GM21526 (cell line): Measurements from ENCODE around the gene TOR4A.
"Not testable (repeated sequence)": the region's sequence is repeated elsewhere in the genome, so short reads cannot be mapped to it uniquely, and the experiment has no call there.

Experiments
- ATAC-seq: cut with Tn5 transposase; IDR thresholded peaks from one replicate; pipeline ENCODE4 v1.9.1; 2021; ENCODE audit warnings: moderate library complexity; ENCODE audit not compliant: unreplicated experiment, low FRiP score

TOR4A gene

GRCh38 chr9:137237759-137238726 is 39.5 kb upstream of the TOR4A start:
- ATAC-seq: no peak

- ATAC-seq: not testable (repeated sequence)
Measured at GRCh38 chr9:137239541-137240200, 37.9 kb upstream of the TOR4A start.

DNA sequence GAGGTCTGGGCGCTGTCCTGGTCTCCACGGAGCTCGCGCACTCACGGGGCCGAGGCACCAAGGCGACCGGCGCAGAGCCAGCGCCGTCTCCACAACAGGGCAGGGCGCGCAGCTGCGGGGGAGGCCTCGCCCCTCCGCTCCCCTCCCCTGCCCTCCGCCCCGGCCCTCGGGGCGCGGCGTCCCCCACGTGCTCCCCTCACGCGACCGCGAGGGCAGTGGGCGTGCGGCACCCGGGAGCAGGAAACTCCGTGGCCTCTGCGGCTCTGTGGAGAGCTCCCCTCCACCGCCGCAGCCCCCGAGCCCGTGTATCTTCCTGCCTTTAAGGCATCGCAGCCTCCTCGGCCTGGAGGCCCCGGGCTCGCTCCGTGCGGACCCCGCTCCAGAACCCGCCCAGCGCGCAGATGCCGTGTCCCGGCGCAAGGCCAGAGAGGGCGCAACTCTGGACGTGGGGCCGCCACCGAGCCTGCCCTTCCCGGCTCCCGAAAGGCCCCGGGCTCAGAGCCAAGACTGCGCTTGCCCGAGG is 37.1 kb upstream of the TOR4A start:
- ATAC-seq: peak; percentile 22

DNA sequence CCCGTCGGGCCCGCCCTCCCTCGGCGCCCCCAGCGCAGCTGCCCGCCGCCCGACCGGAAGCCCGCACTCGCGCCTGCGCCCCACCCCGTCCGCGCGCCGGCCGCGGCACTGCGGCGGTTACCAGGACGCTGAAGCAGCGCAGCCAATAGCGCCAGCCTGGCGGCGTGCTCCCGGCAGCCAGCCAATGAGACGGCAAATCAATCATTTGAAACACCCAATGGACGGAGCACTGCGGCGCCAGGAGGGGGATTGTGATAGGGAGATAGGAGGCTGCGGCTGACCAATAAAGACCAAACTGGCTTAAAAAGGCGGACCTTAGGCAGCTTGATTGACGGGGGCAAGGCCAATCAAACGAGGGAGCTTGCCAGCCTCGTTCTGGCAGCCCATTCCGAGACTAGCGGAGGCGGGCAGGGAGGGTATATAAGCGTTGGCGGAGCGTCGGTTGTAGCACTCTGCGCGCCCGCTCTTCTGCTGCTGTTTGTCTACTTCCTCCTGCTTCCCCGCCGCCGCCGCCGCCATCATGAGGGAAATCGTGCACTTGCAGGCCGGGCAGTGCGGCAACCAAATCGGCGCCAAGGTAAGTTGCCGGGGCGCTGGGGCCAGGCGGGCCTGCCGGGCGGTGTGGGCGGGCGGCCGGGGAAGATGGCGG is 36.6 kb upstream of the TOR4A start, which contains the start of gene TUBB4B:
TSS of gene TUBB4B (plus strand) at position 447 of the 649 bp plus-strand sequence. CDS start at position 521, 74 bp downstream.
- peak; percentile 63 for ATAC-seq

GRCh38 chr9:137241490-137242268 is 35.8 kb upstream of the TOR4A start:
- ATAC-seq: peak; percentile 0

DNA sequence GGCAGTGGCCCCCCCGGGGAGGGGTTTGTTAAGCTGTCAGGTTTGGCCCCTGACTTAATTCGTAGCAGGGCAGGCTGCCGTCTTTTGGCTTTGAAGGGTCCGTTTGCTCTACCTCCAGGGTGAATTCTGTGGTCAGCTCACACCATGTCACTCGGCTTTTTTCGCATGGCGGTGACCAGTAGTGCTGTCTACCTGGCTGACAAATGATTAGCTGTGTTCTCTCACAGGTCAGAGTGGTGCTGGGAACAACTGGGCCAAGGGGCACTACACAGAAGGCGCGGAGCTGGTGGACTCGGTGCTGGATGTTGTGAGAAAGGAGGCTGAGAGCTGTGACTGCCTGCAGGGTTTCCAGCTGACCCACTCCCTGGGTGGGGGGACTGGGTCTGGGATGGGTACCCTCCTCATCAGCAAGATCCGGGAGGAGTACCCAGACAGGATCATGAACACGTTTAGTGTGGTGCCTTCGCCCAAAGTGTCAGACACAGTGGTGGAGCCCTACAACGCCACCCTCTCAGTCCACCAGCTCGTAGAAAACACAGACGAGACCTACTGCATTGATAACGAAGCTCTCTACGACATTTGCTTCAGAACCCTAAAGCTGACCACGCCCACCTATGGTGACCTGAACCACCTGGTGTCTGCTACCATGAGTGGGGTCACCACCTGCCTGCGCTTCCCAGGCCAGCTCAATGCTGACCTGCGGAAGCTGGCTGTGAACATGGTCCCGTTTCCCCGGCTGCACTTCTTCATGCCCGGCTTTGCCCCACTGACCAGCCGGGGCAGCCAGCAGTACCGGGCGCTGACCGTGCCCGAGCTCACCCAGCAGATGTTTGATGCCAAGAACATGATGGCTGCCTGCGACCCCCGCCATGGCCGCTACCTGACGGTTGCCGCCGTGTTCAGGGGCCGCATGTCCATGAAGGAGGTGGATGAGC is 35.0 kb upstream of the TOR4A start:
- no peak for ATAC-seq

DNA sequence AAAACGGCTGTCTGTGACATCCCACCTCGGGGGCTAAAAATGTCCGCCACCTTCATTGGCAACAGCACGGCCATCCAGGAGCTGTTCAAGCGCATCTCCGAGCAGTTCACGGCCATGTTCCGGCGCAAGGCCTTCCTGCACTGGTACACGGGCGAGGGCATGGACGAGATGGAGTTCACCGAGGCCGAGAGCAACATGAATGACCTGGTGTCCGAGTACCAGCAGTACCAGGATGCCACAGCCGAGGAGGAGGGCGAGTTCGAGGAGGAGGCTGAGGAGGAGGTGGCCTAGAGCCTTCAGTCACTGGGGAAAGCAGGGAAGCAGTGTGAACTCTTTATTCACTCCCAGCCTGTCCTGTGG is 34.3 kb upstream of the TOR4A start:
- ATAC-seq: not testable (repeated sequence)

DNA sequence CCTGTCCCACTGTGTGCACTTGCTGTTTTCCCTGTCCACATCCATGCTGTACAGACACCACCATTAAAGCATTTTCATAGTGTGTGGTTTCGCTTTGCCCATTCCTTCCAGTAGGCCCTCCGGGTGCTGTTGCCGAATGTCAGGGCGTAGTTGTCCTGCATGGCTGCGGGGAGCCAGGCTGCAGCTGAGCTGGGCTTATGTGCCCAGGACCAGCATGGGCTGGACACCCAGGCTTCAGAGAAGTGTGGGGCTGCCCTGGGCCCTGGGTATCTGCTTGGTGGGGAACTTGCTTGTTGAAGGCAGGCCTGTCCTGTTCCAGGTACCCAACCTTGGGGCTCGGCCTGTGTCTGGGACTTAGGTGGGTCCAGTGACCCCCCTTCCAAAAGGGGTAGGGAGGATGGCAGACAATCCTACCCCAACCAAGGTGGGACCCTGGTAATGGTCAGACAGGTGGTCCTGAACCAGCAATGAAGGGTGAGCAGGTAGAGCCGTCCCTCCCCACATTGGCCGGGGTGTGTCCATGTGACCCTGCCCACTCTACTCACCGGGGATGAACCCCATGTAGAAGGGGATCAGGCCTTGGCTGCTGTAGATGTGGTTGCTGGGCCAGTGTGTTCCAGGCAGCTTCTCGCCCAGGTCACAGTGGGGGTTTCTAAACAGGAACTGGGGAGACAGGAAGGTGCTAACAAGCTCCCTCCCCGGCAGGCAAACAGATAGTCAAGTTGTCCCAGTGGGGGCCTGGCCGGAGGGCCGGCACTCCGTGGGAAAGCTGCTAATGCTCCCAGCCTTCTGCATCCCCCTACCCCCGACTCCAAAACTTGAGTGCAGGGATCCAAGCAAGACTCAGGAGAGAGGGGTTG is 33.7 kb upstream of the TOR4A start:
- ATAC-seq: no peak

DNA sequence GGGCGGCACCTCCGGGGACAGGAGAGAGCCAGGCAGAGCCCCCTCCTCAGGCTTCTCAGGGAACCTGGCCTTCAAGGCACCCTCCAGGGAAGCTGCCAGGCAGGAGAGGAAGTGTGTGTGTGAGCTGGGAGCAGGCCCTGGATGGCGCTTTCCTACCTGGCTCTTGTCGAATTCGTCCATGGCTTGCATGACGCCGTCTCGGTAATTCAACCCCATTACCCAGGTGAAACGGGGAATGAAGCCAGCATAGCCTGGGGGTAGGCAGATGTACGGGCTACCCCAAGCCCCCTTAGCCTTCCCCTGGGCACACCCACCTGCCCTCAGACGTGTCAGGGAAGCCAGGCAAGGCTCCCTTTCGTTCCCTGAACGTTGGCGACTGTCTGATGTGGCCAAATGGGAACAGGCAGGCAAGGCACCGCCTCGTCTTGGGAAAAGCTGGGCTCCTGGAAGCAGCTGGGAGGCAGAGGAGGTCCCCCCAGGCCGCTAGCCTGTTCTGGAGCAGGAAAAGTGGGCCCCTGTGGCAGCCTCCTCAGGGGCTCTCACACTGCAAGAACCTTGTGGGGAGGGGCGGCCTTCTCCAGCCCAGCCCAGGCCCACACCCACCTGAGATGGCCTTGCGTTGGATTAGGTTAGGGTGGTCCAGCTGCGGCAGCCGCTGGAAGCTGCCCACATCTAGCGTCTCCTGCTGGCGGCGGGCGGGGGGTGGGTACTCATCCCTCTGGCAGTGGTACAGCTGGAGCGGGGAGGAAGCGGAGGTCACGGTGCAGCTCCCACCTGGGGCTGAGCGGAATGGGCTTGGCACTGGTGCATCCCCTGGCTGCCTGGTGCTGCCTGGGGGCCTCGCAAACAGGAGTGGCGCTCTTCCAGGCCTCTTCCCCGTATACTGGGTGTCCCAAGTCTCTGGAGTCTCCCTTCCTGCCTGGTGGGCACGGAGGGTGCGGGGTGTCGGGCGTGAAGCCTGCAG is 32.8 kb upstream of the TOR4A start:
- no peak for ATAC-seq

- ATAC-seq: no peak
Measured at GRCh38 chr9:137245450-137246421, 31.8 kb upstream of the TOR4A start.

- ATAC-seq: no peak
Measured at GRCh38 chr9:137247135-137247915, 30.2 kb upstream of the TOR4A start.

- no peak for ATAC-seq
Measured at GRCh38 chr9:137247916-137248175, 29.7 kb upstream of the TOR4A start.

GRCh38 chr9:137250329-137251193 is 27.0 kb upstream of the TOR4A start:
- ATAC-seq: no peak

DNA sequence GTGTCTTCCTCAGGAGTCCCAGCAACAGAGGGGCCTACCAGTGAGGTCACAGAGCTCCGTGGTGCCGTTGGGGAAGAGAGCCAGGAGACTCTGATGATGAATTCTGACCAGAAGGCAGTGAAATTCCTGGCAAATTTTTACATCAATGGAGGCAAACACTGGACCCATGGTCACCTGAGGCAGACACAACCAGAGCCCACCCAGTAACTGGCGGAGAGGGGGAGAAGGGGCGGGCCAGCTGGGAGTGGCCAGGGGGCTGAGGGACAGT is 26.4 kb upstream of the TOR4A start, which contains the start of gene STPG3:
TSS of gene STPG3 (plus strand) at position 93 of the 268 bp plus-strand sequence. CDS start at position 94, 1 bp downstream.
- ATAC-seq: no peak
